ENCODE results near the gene TBC1D7.

DNA sequence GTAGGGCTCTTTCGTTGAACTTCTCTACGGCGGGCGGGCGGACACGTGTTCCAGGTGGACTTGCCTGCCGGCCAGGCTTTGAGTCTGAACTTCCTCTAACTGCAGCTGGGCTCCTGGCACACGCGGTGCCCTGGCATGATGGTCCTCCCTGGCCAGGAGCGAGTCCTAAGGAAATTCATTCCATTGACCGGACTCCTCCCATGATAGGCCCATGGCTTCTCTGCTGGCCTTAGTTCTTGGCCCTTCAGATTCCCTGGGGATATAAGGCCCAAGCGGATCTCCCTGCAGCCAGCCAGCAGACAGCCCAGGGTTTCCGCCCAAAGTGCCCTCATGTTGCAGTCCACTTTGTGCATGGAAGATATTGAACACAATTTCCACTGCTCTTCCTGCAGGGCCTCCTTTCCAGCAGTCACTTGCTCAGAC is 39.4 kb downstream of the TBC1D7 start:
- TF ChIP-seq ZNF239 (tag by site-specific recombination; IDR thresholded peaks at IDR 0.05) (no peak), ZNF10 (tag by site-specific recombination; IDR thresholded peaks at IDR 0.05) (no peak), SP2 (tag by site-specific recombination; IDR thresholded peaks at IDR 0.05) (no peak), ZNF350 (tag by site-specific recombination; IDR thresholded peaks at IDR 0.05) (no peak), ZFP41 (tag by site-specific recombination; IDR thresholded peaks at IDR 0.05; ENCODE audit: borderline replicate concordance) (no peak), YY1 (tag by site-specific recombination; IDR thresholded peaks at IDR 0.05) (no peak), ZFP3 (tag by site-specific recombination; IDR thresholded peaks at IDR 0.05; ENCODE audit: low read depth) (no peak)
- TF ChIP-seq, protein P1, sequence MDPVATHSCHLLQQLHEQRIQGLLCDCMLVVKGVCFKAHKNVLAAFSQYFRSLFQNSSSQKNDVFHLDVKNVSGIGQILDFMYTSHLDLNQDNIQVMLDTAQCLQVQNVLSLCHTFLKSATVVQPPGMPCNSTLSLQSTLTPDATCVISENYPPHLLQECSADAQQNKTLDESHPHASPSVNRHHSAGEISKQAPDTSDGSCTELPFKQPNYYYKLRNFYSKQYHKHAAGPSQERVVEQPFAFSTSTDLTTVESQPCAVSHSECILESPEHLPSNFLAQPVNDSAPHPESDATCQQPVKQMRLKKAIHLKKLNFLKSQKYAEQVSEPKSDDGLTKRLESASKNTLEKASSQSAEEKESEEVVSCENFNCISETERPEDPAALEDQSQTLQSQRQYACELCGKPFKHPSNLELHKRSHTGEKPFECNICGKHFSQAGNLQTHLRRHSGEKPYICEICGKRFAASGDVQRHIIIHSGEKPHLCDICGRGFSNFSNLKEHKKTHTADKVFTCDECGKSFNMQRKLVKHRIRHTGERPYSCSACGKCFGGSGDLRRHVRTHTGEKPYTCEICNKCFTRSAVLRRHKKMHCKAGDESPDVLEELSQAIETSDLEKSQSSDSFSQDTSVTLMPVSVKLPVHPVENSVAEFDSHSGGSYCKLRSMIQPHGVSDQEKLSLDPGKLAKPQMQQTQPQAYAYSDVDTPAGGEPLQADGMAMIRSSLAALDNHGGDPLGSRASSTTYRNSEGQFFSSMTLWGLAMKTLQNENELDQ (tag by site-specific recombination; IDR thresholded peaks at IDR 0.05; ENCODE audit: low read depth): no peak
- TF ChIP-seq, protein P2, sequence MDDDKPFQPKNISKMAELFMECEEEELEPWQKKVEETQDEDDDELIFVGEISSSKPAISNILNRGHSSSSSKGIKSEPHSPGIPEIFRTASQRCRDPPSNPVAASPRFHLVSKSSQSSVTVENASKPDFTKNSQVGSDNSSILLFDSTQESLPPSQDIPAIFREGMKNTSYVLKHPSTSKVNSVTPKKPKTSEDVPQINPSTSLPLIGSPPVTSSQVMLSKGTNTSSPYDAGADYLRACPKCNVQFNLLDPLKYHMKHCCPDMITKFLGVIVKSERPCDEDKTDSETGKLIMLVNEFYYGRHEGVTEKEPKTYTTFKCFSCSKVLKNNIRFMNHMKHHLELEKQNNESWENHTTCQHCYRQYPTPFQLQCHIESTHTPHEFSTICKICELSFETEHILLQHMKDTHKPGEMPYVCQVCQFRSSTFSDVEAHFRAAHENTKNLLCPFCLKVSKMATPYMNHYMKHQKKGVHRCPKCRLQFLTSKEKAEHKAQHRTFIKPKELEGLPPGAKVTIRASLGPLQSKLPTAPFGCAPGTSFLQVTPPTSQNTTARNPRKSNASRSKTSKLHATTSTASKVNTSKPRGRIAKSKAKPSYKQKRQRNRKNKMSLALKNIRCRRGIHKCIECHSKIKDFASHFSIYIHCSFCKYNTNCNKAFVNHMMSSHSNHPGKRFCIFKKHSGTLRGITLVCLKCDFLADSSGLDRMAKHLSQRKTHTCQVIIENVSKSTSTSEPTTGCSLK (tag by site-specific recombination; IDR thresholded peaks at IDR 0.05): no peak

All from HEK293 (cell line).